ENCODE measurements around the gene OSR1.

DNA sequence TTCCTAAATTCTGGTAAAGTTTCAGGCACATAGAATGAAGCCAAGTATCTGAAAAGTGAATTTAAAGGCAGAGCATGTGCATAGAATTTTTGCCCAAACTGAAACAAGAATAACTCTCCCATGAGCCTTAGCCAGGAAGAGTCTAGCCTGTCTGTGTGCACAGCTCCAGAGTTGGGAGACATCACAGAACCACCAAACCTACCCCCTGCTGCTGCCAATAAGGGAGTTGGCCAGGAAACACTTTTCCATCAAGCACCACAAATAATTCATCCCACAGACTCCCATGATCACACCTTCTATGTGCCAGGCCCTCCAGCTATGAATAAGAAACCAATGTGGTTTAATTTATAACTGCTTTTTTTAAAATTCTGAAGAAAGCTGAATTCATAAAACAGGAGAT lies 27.0 kb downstream of the OSR1 start:
- TF ChIP-seq, protein P1, sequence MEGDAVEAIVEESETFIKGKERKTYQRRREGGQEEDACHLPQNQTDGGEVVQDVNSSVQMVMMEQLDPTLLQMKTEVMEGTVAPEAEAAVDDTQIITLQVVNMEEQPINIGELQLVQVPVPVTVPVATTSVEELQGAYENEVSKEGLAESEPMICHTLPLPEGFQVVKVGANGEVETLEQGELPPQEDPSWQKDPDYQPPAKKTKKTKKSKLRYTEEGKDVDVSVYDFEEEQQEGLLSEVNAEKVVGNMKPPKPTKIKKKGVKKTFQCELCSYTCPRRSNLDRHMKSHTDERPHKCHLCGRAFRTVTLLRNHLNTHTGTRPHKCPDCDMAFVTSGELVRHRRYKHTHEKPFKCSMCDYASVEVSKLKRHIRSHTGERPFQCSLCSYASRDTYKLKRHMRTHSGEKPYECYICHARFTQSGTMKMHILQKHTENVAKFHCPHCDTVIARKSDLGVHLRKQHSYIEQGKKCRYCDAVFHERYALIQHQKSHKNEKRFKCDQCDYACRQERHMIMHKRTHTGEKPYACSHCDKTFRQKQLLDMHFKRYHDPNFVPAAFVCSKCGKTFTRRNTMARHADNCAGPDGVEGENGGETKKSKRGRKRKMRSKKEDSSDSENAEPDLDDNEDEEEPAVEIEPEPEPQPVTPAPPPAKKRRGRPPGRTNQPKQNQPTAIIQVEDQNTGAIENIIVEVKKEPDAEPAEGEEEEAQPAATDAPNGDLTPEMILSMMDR (IDR thresholded peaks at IDR 0.05), result no peak
- TF ChIP-seq EP300 (IDR thresholded peaks at IDR 0.05) (no peak), POLR2AphosphoS5 (IDR thresholded peaks at IDR 0.05) (no peak), POLR2A (IDR thresholded peaks at IDR 0.05) (no peak)
